K562 (cell line): ENCODE data around the gene GIPC3. TPM values are rescaled to one million over a fixed set of nuclear protein-coding genes. Genes with fewer than 3 reads are reported as not detected.

ENCODE experiments used
- ARID1B ChIP-seq: fragments of 450-650 bp; IDR thresholded peaks from 2 replicates; pipeline ENCODE4 v1.6.1; 2016; ENCODE audit warnings: antibody characterized with exemption, mild to moderate bottlenecking, inconsistent platforms
- CBFA2T2 ChIP-seq: fragments of 450-650 bp; conservative IDR thresholded peaks from 2 replicates; pipeline ENCODE4 v1.6.1; 2017; ENCODE audit warnings: mild to moderate bottlenecking
- CHD2 ChIP-seq: IDR thresholded peaks from 2 replicates; pipeline ENCODE4 v1.6.1; 2011; ENCODE audit warnings: low read depth, low read length
- NR2C2 ChIP-seq, 2 experiments: fragments of 200-800 bp in 1 of 2; sonication (Bioruptor generic) in 1 of 2; sonication (generic) in 1 of 2; formaldehyde crosslinking in 1 of 2; IDR thresholded peaks; 2 replicates each; pipeline versions ENCODE4 v1.6.1 to v1.8.0; 2016 to 2022; ENCODE audit warnings: mild to moderate bottlenecking in 1 of 2, missing compliant biosample characterization in 1 of 2, missing genetic modification characterization in 1 of 2, missing genetic modification reagents in 1 of 2
- SMARCE1 ChIP-seq: fragments of 450-650 bp; IDR thresholded peaks from 2 replicates; pipeline ENCODE4 v1.7.1; 2016; ENCODE audit warnings: mild to moderate bottlenecking
- TRIM25 ChIP-seq: fragments of 450-650 bp; IDR thresholded peaks from 2 replicates; pipeline ENCODE4 v1.7.0; 2016; ENCODE audit warnings: borderline replicate concordance
- ZNF274 ChIP-seq: IDR thresholded peaks from 2 replicates; pipeline ENCODE4 v1.6.1; 2011; ENCODE audit warnings: low read depth, mild to moderate bottlenecking, low read length, moderate library complexity, borderline replicate concordance
- polyA plus RNA-seq, 8 experiments: library from polyadenylated mRNA; depleted of rRNA in 4 of 8; stranded (reverse) in 5 of 8; unstranded in 3 of 8; fragments of >200 nt; fragmentation: Nextera tagmentation in 2 of 8; fragmentation: Illumina TruSeq in 1 of 8; extraction: Ambion mirVana in 2 of 8; extraction: Trizol in 1 of 8; gene quantifications; 2 replicates each; pipeline versions ENCODE4 v1.2.1 to v1.2.3, GENCODE V29; 2011 to 2014; ENCODE audit warnings: inconsistent platforms in 1 of 8, missing spikeins in 1 of 8
- total RNA-seq, 7 experiments: library from RNA; depleted of rRNA in 6 of 7; stranded (reverse); fragments of >200 nt in 6 of 7; fragmentation: Illumina TruSeq in 2 of 7; extraction: Trizol in 2 of 7; gene quantifications; 2 replicates each; pipeline versions ENCODE4 v1.2.1 to v1.2.3, GENCODE V29; 2011 to 2021; ENCODE audit warnings: low replicate concordance in 1 of 7
- TF ChIP-seq, protein P1 (sequence below), 3 experiments: IDR thresholded peaks in 2 of 3; conservative IDR thresholded peaks in 1 of 3; 2 replicates each; pipeline ENCODE4 v1.5.1; 2011 to 2012; ENCODE audit warnings: low read length in 3 of 3, mild to moderate bottlenecking in 3 of 3, control low read depth in 2 of 3, improper control_type of control experiment in 1 of 3, inconsistent platforms in 1 of 3, low read depth in 1 of 3, mixed read lengths in 1 of 3, moderate library complexity in 1 of 3; ENCODE audit not compliant: insufficient read depth in 2 of 3

The GIPC3 gene
- total and polyA plus RNA-seq, 9 of the 15 experiments (the other 6 are each of a cell fraction or from before 2014, with no cell fraction given), result 0.03 to 3.6 (median 1.5) TPM; not detected in 1

- TF ChIP-seq NR2C2 (CRISPR knock-in tag; IDR thresholded peaks at IDR 0.05) (no peak), NR2C2 (tag; IDR thresholded peaks at IDR 0.05) (peak; percentile 66), ARID1B (peak; percentile 83), CHD2 (no peak), ZNF274 (no peak), CBFA2T2 (no peak), TRIM25 (no peak), SMARCE1 (peak; percentile 87)
- TF ChIP-seq, protein P1, sequence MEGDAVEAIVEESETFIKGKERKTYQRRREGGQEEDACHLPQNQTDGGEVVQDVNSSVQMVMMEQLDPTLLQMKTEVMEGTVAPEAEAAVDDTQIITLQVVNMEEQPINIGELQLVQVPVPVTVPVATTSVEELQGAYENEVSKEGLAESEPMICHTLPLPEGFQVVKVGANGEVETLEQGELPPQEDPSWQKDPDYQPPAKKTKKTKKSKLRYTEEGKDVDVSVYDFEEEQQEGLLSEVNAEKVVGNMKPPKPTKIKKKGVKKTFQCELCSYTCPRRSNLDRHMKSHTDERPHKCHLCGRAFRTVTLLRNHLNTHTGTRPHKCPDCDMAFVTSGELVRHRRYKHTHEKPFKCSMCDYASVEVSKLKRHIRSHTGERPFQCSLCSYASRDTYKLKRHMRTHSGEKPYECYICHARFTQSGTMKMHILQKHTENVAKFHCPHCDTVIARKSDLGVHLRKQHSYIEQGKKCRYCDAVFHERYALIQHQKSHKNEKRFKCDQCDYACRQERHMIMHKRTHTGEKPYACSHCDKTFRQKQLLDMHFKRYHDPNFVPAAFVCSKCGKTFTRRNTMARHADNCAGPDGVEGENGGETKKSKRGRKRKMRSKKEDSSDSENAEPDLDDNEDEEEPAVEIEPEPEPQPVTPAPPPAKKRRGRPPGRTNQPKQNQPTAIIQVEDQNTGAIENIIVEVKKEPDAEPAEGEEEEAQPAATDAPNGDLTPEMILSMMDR (IDR thresholded peaks at IDR 0.05 in 2 of 3, conservative IDR thresholded peaks at IDR 0.05 in 1 of 3; ENCODE audit: insufficient read depth in 2 of 3, low read depth in 1 of 3, low read length in 3 of 3), result 0 out of 6 replicates have a peak, but pooled peaks of 1 of the 3 experiments have one; percentile 2
- TF ChIP-seq, all 486 proteins: peak for 64
Measured at GRCh38 chr19:3580156-3580934, 4.9 kb upstream of the GIPC3 start (continued).
